ENCODE results near the gene PHLDB2.

- no peak for TF ChIP-seq CTCF (optimal IDR thresholded peaks at IDR 0.05 in 1 of 3, IDR thresholded peaks at IDR 0.05 in 1 of 3, conservative IDR thresholded peaks at IDR 0.05 in 1 of 3; ENCODE audit: extremely low read depth in 1 of 3, insufficient read depth in 2 of 3, low read length in 3 of 3)
- TF ChIP-seq EZH2 (IDR thresholded peaks at IDR 0.05; ENCODE audit: low read length) = no peak
Observed at GRCh38 chr3:112019716-112020115, 160.7 kb downstream of the PHLDB2 start.

Data from keratinocyte (primary cell).